Adrenal gland (tissue), 5 donors: ENCODE results near the gene HM13.

Source experiments
- POLR2A ChIP-seq, 2 donors: fragments of 450-650 bp; IDR thresholded peaks; one replicate each; pipeline ENCODE4 v1.6.1; 2017; ENCODE audit warnings: antibody characterized with exemption in 2 of 2, mild to moderate bottlenecking in 2 of 2, moderate library complexity in 1 of 2
- TF ChIP-seq, protein P1 (sequence below), 6 experiments: fragments of 450-650 bp in 4 of 6; fragments of 200-600 bp in 2 of 6; sonication (generic) in 1 of 6; IDR thresholded peaks; 1 replicate in 5 of 6; 2 replicates in 1 of 6; pipeline versions ENCODE4 v1.5.1 to v1.8.0; 2016 to 2021; ENCODE audit warnings: antibody characterized with exemption in 6 of 6, mild to moderate bottlenecking in 2 of 6, moderate library complexity in 1 of 6
- donor health status: DM: no; HTN: no; CAD: no.

DNA sequence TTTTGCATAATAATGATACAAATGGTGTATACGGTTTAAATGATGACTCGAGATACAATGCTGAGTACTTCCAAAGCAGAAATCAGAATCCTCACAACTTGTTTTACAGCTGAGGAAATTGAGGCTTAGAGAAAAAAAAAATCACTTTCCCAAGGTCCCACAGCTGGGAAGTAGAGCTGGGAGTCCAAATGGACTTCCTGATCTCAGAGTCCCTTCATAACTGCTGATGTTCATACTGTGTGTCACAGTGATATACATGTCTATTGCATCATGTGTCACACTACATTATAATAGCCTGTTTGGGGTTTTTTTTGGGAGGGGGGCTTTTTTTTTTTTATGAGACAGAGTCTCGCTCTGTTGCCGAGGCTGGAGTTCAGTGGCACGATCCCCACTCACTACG is 8.5 kb downstream of the HM13 start:
- TF ChIP-seq, protein P1, sequence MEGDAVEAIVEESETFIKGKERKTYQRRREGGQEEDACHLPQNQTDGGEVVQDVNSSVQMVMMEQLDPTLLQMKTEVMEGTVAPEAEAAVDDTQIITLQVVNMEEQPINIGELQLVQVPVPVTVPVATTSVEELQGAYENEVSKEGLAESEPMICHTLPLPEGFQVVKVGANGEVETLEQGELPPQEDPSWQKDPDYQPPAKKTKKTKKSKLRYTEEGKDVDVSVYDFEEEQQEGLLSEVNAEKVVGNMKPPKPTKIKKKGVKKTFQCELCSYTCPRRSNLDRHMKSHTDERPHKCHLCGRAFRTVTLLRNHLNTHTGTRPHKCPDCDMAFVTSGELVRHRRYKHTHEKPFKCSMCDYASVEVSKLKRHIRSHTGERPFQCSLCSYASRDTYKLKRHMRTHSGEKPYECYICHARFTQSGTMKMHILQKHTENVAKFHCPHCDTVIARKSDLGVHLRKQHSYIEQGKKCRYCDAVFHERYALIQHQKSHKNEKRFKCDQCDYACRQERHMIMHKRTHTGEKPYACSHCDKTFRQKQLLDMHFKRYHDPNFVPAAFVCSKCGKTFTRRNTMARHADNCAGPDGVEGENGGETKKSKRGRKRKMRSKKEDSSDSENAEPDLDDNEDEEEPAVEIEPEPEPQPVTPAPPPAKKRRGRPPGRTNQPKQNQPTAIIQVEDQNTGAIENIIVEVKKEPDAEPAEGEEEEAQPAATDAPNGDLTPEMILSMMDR (IDR thresholded peaks at IDR 0.05): no peak
- TF ChIP-seq POLR2A (IDR thresholded peaks at IDR 0.05): no peak
